ENCODE results near the gene ECI2.

Gene ECI2

GRCh38 chr6:4085332-4085700, 50.1 kb downstream of the ECI2 start:
- no peak overlapping the region for H3K4me3 ChIP-seq
- DNase-seq, result no peak
- no peaks in the 10 kb centered on the region for H3K9me3 ChIP-seq
- no peaks in the 10 kb centered on the region for H3K27me3 ChIP-seq
- no peaks in the 10 kb centered on the region for H3K4me1 ChIP-seq
- TF ChIP-seq CTCF (IDR thresholded peaks at IDR 0.05), result no peak
- intact Hi-C loops (cut with DNase I; ENCODE audit: low total_unique reads), result no loop called here
- H3K27ac ChIP-seq, result no peak overlapping the region
- H3K36me3 ChIP-seq, result no peaks in the 10 kb centered on the region

- Histone ChIP-seq H3K27ac (no peak overlapping the region), H3K9me3 (no peaks in the 10 kb centered on the region), H3K36me3 (no peaks in the 10 kb centered on the region), H3K4me1 (no peaks in the 10 kb centered on the region), H3K4me3 (no peak overlapping the region), H3K27me3 (no peaks in the 10 kb centered on the region)
- intact Hi-C loops (cut with DNase I; ENCODE audit: low total_unique reads), result no loop called here
- TF ChIP-seq CTCF (IDR thresholded peaks at IDR 0.05), result no peak
- no peak for DNase-seq
Observed at GRCh38 chr6:4084444-4085331, 50.7 kb downstream of the ECI2 start.

- Histone ChIP-seq H3K36me3 (no peaks in the 10 kb centered on the region), H3K27me3 (peaks cover 0 to 13% of the 10 kb centered on the region in 2 donors), H3K4me3 (no peak within 1 kb of the TSS), H3K4me1 (peaks cover 0 to 4% (median 2%) of the 10 kb centered on the region in 4 donors), H3K27ac (no peak within 1 kb of the TSS), H3K9me3 (no peaks in the 10 kb centered on the region)
- intact Hi-C loops (cut with DNase I; ENCODE audit: low total_unique reads), result no loop called here
- no peak for TF ChIP-seq CTCF (IDR thresholded peaks at IDR 0.05)
- no peak for DNase-seq
Observed at GRCh38 chr6:4078691-4079471, 56.5 kb downstream of the ECI2 start, which contains the start of gene FAM217A. Gene FAM217A, minus strand, starts transcription at chr6:4079137. Its CDS starts 1,723 bp downstream, at chr6:4077414.

- TF ChIP-seq CTCF (IDR thresholded peaks at IDR 0.05), result no peak
- DNase-seq, result no peak
- H3K36me3 ChIP-seq, result no peaks in the 10 kb centered on the region
- no peak overlapping the region for H3K27ac ChIP-seq
- no peaks in the 10 kb centered on the region for H3K9me3 ChIP-seq
- peaks cover 0 to 4% (median 2%) of the 10 kb centered on the region in 4 donors for H3K4me1 ChIP-seq
- H3K27me3 ChIP-seq, result peaks cover 0 to 13% of the 10 kb centered on the region in 2 donors
- intact Hi-C loops (cut with DNase I; ENCODE audit: low total_unique reads), result no loop called here
- no peak overlapping the region for H3K4me3 ChIP-seq
Observed at GRCh38 chr6:4074478-4075235, 60.7 kb downstream of the ECI2 start.

- Histone ChIP-seq H3K27me3 (no peaks in the 10 kb centered on the region), H3K4me3 (no peak overlapping the region), H3K36me3 (no peaks in the 10 kb centered on the region), H3K27ac (no peak overlapping the region), H3K9me3 (no peaks in the 10 kb centered on the region), H3K4me1 (no peaks in the 10 kb centered on the region)
- no peak for TF ChIP-seq CTCF (IDR thresholded peaks at IDR 0.05)
- no peak for DNase-seq
- intact Hi-C loops (cut with DNase I; ENCODE audit: low total_unique reads), result no loop called here
Observed at GRCh38 chr6:4071330-4071729, 64.0 kb downstream of the ECI2 start.

All from tibial artery (tissue), 4 donors.